GM19397 (cell line): ENCODE results near the gene PRKCB.

Experiments
- ATAC-seq: cut with Tn5 transposase; IDR thresholded peaks from one replicate; pipeline ENCODE4 v1.9.1; 2021; ENCODE audit warnings: mild to moderate bottlenecking, moderate library complexity; ENCODE audit not compliant: unreplicated experiment

PRKCB gene

GRCh38 chr16:24152826-24153225 lies 317.0 kb downstream of the PRKCB start:
- ATAC-seq = no peak

- no peak for ATAC-seq
These were observed 321.0 kb downstream of the PRKCB start for GRCh38 chr16:24156777-24157176.

- no peak for ATAC-seq
These were observed 328.2 kb downstream of the PRKCB start for GRCh38 chr16:24163935-24164334.

GRCh38 chr16:24164416-24164815 lies 328.6 kb downstream of the PRKCB start:
- ATAC-seq = no peak

- ATAC-seq = no peak
These were observed 329.5 kb downstream of the PRKCB start for GRCh38 chr16:24165273-24165672.

- no peak for ATAC-seq
These were observed 331.1 kb downstream of the PRKCB start for GRCh38 chr16:24166661-24167528.

- ATAC-seq = no peak
These were observed 333.1 kb downstream of the PRKCB start for GRCh38 chr16:24168856-24169255.

GRCh38 chr16:24170407-24170806 lies 334.6 kb downstream of the PRKCB start:
- ATAC-seq = no peak

GRCh38 chr16:24174504-24174903 lies 338.7 kb downstream of the PRKCB start:
- no peak for ATAC-seq

GRCh38 chr16:24174957-24175356 lies 339.2 kb downstream of the PRKCB start:
- no peak for ATAC-seq

- ATAC-seq = no peak
These were observed 342.7 kb downstream of the PRKCB start for GRCh38 chr16:24178496-24178895.

GRCh38 chr16:24180451-24180850 lies 344.7 kb downstream of the PRKCB start:
- ATAC-seq = no peak

GRCh38 chr16:24188021-24188542 lies 352.3 kb downstream of the PRKCB start:
- ATAC-seq = no peak

GRCh38 chr16:24188751-24189318 lies 353.1 kb downstream of the PRKCB start:
- no peak for ATAC-seq

GRCh38 chr16:24189941-24190340 lies 354.2 kb downstream of the PRKCB start:
- ATAC-seq = no peak

GRCh38 chr16:24191876-24192402 lies 356.2 kb downstream of the PRKCB start:
- no peak for ATAC-seq

GRCh38 chr16:24195221-24195620 lies 359.4 kb downstream of the PRKCB start:
- ATAC-seq = no peak

- no peak for ATAC-seq
These were observed 363.2 kb downstream of the PRKCB start for GRCh38 chr16:24198807-24199533.

- no peak for ATAC-seq
These were observed 367.9 kb downstream of the PRKCB start for GRCh38 chr16:24203675-24204074.

- no peak for ATAC-seq
These were observed 368.4 kb downstream of the PRKCB start for GRCh38 chr16:24204150-24204665.

- ATAC-seq = no peak
These were observed 371.1 kb downstream of the PRKCB start for GRCh38 chr16:24206926-24207325.
